Heart left ventricle (tissue), 13 donors: Measurements from ENCODE around the gene CCDC146.

ENCODE experiments used
- POLR2A ChIP-seq, 2 donors: fragments of 450-650 bp; IDR thresholded peaks; one replicate each; pipeline ENCODE4 v1.6.1; 2017; ENCODE audit warnings: antibody characterized with exemption in 2 of 2, mild to moderate bottlenecking in 2 of 2, moderate library complexity in 2 of 2
- TF ChIP-seq, protein P1 (sequence below), 12 donors: fragments of 200-600 bp; sonication (generic) in 4 of 12; IDR thresholded peaks; one replicate each; pipeline versions ENCODE4 v1.5.0 to v1.8.0; 2018 to 2022; ENCODE audit warnings: antibody characterized with exemption in 12 of 12, mild to moderate bottlenecking in 5 of 12
- donor health status: ischemic (EF 13 %, LVEDD 7.1; RV severe dilation, severe dysfunction).
- donor health status: DM: no; HTN: yes; CAD: no.
- donor health status: DM: no; HTN: no; CAD: no.
- donor health status: ischemic (EF 25% LVEDD 6.9; RV normal size, moderate dysfunction).
- donor health status: ischemic (EF 25% LVEDD 5.7; RV mildly dilated, moderate dysfunction).
- donor health status: ischemic (EF 35%, LVEDD 5.7; RV mildly dilated, moderate dysfunction).
- donor health status: nonischemic (EF 11% LVEDD 7.7; RV severe dilation, severe dysfunction).
- donor health status: DM: yes; HTN: yes; CAD: no.
- donor health status: PGD.
- donor health status: ischemic (EF 29% LVEDD 5.4; RV normal size, mild dysfunction).
- donor health status: nonischemic (EF 23%, LVEDD 6.1; RV moderate dilation, normal function).

GRCh38 chr7:77223261-77223660, 100.8 kb downstream of the CCDC146 start:
- TF ChIP-seq, protein P1, sequence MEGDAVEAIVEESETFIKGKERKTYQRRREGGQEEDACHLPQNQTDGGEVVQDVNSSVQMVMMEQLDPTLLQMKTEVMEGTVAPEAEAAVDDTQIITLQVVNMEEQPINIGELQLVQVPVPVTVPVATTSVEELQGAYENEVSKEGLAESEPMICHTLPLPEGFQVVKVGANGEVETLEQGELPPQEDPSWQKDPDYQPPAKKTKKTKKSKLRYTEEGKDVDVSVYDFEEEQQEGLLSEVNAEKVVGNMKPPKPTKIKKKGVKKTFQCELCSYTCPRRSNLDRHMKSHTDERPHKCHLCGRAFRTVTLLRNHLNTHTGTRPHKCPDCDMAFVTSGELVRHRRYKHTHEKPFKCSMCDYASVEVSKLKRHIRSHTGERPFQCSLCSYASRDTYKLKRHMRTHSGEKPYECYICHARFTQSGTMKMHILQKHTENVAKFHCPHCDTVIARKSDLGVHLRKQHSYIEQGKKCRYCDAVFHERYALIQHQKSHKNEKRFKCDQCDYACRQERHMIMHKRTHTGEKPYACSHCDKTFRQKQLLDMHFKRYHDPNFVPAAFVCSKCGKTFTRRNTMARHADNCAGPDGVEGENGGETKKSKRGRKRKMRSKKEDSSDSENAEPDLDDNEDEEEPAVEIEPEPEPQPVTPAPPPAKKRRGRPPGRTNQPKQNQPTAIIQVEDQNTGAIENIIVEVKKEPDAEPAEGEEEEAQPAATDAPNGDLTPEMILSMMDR (IDR thresholded peaks at IDR 0.05), result no peak
- TF ChIP-seq POLR2A (IDR thresholded peaks at IDR 0.05), result no peak
